GM21423 (cell line): ENCODE results near the gene OSBPL10.

Experiments
- ATAC-seq: cut with Tn5 transposase; IDR thresholded peaks from one replicate; pipeline ENCODE4 v1.9.1; 2021; ENCODE audit warnings: mild to moderate bottlenecking, moderate library complexity; ENCODE audit not compliant: unreplicated experiment

Gene OSBPL10

DNA sequence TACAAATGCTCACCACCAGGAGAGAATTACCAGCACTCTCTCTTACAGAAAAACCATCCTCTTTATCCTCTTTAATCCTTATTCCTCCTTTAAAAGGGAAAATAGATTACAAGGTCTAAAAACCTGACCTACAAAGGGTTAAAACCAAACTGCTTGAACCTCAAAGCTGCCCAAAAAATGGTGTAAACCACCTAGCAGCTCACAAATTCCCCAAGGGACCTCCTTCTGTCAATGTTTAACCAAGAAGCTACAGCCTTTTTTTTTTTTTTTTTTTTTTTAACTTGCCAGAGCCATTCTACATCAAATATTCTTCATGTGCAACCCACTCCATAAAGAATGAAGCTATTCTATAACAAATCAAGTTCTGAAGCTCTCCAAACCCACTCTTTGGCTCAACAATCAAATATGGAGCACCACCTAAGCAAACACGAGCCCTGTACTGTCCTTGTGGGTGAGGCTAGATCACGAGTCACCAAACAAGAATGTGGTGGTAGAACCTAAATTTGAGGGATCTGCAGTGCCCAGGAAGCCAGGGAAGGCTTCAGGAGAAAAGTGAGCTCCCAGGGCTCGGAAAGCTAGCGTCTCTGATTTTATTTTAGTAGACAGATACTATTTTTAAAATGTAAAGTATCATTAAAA, 20.1 kb downstream of the OSBPL10 start:
- ATAC-seq, result no peak

DNA sequence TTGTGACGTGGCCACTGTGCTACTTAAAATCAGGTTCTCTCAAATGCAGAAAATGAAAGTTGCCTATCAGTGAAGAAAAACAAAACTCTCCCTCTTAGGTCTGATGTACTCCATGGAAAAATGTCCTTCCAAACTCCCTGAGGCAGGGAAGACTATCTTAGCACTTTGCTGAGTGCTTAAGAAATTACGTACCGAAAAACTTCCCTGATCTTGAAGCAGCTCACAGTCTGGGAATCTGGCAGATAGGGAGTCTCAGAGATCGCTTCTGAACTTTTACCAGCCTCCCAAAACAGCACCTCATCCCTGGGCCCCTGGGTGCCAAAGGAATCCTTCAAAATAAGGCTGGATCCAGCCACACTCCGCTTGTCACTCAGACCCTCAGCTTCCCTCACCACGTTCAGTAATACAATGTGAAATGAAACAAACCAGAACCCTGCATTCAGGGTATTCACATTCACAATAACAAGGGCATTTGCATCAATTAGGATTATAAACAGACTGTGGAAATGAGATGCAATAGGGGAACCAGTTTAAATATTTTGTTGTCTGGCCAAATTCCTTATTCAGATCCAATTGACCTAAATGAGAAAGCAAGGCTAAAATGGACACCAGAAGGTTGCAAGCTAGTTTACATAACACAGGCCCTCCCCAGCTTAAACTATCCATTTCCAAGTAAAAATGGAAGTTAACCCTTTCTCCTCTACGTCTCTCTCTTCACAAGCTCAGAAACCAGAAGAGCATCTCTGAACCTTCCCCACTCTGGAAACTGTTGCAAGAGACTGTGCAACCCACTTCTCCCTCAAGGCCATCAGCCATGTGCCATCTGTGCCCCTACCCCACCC, 20.9 kb downstream of the OSBPL10 start:
- ATAC-seq, result no peak

DNA sequence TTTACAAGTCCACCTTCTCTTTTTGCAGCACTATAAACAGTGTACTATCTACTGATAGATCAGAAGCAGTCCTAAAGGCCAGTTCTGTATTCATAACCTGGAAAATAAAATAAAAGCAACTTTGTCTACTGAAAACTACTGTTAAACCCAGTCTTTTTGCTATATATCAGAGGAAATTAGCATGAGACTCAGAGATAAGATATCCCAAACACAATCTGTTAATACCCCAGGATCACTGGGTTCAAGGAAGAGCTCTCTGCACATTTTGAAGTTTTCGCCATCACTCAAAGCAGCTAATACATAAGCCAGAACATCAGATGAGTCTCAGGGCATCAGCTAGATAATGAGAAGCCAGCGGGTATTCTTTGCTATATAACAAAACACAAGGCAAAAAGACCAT, 21.8 kb downstream of the OSBPL10 start:
- no peak for ATAC-seq

DNA sequence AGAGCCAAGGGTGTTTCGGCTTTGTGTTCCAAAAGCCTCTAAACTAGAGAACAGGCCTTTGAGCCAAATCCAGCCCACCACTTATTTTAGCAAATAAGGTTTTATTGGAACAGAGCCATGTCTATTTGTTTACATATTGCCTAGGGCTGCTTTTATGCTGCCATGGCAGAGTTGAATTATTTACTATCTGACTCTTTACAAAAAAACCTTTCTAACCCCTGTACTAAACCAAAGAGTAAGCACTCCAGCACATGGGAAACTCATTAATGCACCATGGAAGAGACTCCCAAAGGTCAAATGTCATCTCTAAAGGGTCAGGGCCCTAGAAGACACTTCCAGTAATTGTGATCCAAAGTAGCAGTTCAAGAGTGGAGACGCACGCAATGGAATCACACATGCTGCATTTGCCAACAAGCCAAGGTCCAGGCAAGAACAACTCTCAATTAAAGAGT, 22.3 kb downstream of the OSBPL10 start:
- no peak for ATAC-seq

DNA sequence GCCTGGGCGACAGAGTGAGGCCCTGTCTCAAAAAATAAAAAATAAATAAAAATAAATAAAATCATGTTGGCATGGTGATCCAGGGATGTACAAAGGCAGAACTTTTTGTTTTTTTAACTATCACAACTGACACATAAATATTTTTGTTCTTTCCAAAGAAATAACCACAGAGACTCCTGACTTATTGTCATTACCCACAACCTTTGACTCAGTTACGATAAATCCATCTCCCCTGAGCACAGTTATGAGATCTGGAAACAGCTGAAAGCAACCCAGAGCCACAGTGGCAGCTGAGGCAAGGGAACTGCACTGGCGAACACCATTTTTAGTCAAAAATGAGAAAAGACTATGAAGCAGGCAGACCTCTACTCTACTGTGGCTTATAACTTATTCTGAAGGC, 24.0 kb downstream of the OSBPL10 start:
- ATAC-seq, result no peak

DNA sequence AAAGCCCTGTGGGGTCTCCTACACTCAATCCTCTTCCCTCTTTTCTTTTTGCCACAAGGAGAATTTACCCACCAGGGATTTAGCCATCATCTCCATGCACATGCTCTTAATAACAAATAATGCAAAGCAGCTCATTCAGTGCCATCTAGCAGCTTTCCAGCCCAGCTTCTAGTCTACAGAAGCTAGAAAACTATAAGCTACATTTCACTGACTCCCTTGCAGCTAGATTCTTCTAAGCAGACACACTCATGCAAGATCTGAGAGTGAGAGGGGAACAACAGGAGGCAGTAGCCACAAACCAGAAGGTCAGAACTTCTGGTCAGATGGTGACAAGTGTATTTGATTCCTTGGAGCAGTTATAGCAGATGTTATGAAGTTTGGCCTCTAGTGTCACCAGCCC, 25.5 kb downstream of the OSBPL10 start:
- no peak for ATAC-seq

DNA sequence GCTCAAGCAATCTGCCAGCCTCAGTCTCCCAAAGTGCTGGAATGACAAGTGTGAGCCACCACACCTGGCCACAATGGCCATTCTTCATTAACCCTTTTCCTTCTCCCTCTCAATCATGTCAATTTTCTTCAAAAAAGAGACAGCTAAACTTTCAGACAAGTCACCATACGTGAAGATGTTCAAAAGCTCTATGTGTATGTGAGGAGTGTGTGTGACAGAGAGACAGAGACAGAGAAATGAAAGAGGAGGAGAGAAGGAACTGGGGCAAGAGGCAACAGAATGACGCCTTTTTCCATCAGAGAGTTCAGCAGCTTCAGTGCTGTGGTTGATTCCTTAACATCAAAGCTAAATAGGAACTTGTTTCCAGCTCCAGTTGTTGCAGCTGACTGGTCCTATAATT, 27.4 kb downstream of the OSBPL10 start:
- ATAC-seq, result no peak

DNA sequence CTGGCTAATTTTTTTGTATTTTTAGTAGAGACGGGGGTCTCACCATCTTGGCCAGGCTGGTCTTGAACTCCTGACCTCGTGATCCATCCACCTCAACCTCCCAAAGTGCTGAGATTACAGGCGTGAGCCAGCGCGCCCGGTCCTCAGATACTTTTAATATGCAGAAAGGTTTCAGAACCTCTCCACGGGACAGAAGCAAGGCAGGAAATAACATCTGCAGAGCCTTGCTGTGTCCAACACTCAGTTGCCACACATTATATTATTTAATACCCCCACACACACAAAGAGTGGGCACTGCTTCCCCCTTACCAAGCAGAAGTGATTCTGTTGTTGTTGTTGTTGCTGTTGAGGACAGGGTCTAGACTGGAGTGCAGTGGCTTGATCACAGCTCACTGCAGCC, 28.0 kb downstream of the OSBPL10 start:
- no peak for ATAC-seq

DNA sequence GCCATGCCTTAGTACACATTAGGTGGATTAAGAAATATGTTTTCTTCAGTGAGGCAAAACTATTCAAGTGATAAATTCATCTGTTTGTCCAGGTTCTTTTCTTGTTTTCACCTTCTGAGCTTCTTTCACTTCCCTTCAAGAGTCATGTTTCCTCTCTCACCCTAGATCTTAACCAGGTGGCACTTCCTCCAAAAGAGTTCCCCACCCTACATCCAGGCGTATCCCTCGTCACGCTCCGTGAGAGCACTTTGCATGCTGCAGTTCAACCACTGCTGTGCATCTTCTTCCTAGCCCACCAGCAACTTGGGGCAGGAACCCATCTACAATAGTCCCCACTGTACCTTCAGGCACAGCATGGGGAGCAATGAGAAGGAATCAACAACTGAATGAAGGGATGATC, 28.9 kb downstream of the OSBPL10 start:
- peak; percentile 94 for ATAC-seq

DNA sequence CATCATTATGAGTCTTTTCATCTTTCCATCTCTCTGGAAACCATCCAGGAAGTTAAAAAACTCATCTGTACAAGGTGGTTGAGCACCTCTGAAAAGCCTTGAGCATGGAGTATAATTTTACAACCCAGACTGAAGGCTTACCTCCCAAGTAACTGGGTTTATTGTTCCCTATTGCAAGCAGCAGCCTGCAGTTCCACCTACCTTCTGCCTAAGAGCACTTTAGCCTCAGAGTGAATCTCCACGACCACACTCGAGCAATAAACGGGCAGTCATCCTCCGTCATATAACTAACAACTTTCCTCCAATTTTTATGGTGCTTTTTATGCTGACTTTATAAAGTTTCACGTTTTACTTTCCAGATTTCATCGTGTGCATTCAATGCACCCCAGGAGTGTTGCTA, 32.8 kb downstream of the OSBPL10 start:
- no peak for ATAC-seq

DNA sequence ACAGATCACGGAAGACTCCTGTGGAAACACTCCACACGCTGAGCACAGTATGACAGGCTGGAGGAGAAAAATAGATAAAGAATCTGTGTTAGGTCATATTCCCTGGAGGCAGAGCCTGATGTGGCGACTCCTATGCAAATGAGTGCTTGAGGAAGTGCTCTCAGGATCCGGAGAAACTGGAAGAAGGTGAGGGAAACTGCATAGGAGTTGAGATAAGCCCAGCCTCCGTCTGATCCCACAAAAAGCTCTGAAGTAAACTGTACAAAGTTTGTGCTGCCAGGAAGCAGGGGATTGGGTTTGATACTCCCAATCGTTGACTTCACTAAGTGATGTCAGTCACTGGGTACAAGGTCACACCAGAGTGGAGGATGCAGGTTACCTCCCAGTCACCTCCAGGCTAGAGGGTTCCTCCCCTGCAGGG, 33.4 kb downstream of the OSBPL10 start:
- ATAC-seq, result no peak

DNA sequence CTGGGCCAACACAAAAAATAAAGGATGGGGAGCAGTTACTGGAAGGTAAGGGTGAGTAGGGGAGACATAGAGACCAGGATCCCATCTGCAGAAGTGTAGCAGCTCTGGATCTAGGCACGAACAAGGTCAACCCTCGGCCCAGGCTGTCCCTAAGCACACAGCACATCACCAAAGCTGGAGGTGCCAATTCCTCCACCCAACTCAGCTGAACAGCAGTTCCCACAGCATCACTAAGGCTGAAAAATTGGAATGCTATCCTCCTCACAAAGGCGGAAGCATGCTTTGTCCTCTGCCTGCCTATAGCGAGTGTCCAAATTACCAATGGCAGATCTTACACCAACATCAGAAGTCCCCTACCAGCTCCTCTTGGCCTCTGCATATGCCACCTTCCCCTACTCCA, 33.9 kb downstream of the OSBPL10 start:
- ATAC-seq, result no peak

DNA sequence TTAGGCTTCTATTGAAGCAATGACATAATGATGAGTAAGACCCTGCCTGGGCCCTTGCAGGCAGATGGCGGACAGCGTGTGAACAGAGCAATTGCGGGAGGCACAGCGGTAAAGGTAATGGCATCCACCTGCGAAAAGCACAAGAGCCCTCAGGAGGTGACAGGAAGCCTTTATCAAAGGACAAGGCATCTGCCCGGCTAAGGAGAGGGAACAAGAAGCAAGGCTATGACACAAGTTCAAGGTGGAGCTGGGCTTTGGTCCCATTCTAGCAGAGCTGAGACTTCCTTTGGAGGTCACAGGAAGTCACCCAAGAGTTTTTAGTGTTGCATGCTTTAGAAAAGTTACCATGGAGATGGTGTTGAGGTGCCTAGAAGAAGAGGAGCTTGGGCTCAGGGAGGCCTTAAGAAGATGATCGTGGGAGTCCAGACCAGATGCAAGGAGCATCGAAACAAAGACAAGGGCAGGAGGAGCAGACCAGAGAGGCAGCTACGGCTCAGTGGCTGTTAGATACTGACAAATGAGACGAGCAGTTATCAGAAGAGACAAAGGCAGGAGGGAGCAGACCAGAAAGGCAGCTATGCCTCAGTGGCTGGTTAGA, 34.5 kb downstream of the OSBPL10 start:
- ATAC-seq, result no peak

DNA sequence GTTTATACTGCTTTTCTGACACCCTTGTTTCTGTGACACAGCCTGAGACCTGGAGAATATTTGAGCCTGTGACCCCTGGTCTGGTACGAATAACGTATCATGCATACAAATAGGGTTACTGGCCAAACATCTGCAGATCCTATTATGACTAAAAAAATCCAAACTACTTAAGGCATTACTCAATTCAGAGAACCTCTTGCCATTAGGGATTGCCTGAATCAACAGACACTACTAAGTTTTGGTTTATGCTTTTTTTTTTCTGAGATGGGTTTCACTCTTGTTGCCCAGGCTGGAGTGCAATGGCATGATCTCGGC, 35.4 kb downstream of the OSBPL10 start:
- ATAC-seq, result no peak

DNA sequence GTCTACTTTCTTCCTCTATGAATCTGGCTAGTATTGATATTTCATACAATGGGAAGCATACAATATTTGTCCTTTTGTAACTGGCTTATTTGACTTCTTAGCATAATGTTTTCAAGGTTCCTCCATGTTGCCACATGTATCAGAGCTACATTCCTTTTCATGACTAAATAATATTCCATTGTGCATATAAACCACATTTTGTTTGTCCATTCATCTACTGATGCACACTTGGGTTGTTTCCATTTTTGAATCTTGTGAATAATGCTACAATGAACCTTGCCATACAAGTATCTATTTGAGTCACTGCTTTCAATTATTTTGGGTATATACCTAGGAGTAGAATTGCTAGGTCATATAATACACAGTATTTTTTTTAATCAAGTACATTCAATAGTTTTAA, 38.0 kb downstream of the OSBPL10 start:
- ATAC-seq, result no peak

DNA sequence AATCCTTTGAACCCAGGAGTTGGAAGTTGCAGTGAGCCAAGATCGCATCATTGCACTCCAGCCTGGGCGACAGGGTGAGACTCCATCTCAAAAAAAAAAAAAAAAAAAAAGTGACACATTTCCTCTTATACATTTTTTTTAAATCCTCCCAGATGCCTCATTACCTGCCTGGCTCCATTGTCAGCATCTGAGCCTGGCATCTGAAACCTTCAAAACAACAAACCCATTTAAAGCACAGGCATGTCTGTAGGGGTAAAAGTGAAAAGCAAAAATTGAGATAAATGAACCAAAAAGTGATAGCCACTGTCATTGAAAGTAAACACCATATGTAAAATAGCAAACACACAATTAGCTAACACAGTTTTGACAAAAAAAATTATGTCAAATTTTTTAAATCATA, 38.6 kb downstream of the OSBPL10 start:
- no peak for ATAC-seq

DNA sequence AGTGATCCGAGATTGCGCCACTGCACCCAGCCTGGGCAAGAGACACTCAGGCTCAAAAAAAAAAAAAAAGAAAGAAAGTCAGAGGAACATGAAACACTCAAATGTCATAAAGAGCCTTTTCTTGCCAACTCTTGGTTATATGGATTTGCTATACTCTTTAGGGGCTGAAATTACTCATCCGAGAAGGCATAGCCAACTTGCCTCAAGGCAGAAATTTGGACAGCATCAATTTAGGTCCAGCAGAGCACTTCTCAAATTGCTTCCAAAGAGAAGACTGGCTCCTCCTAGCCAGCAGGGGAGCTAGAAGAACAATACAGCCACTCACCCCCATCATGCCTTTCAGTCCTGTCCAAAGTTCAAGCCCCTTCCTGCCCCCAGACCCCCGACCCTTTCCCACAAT, 43.8 kb downstream of the OSBPL10 start:
- ATAC-seq, result no peak

DNA sequence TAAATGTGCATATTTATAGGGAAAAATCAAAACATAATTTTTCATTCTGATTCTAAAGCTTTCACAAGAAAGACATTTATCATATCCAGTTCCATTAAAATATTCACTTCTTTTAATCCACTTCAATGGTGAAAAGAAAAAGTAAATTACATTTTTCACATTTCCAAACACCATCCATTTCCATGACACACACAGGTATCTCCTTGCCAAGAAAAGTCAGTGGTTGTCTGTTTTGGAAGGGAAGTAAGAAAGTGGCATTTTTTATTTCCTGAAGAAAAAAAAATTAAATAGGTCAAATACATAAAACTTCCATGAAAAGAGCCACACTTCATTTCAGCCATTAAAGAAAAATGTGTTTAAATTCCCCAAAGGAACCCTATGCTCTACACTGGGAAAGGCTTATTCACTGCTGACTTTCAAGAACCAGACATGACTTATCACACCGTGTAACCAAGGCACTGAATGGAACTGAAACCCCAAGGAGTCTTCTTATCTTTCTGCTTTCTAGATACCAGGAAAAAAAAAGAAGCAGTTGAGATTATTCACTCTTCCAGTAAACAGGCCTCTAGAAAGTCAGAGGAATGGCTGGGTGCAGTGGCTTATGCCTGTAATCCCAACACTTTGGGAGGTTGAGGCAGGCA, 44.5 kb downstream of the OSBPL10 start:
- ATAC-seq, result no peak

DNA sequence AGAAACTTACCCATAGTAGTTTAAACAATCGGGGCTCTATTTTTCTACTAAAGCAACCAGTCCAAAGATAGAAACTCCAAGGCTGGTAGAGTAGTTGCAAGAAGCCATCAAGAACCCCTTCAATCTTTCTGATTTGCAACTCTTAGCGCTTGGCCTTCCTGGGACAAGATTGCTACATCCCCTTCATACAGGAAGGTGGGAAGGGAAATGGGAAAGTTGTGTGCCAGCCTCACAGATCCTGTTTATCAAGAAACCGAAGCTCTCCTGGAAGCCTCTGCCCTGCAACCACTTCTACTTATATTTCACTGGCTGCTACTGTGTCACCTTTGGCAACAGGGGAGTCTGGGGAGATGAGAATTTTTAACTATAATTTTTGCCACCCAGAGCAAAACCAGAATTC, 46.2 kb downstream of the OSBPL10 start:
- ATAC-seq, result no peak

DNA sequence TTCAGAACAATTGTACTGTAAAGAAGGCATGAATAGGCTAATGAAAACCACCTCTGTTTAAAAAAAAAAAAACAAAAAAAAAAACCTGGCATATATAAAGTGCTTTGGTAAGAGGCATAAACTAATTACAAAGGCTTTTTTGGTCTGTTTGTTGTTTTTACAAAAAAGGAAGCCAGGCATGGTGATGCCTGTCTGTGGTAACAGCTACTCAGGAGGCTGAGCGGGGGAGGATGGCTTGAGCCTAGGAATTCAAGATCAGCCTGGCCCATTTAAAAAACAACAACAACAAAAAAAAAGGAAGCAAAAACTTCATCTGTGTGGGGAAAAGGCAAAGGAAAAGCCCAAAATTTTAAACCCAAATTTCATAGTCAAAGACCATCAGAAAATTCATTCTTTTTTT, 47.0 kb downstream of the OSBPL10 start:
- ATAC-seq, result no peak

DNA sequence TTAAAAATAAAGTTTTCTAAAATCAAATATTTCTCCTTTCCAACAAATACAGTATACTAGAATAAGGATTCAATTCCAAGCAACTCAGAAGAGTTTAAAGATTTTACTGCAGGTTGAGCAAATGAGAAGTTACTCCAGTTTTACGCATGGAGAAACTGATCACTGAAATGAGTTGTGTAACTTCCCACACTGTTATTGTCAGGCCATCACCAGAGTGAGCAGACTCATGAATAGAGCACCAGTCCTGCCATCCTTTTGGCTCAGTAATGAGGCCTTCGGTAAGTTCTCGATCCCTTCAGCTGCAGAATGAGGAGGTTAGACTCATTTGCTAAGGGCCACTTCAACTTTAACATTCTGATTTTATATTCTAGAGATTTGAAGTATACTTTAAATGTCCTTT, 48.1 kb downstream of the OSBPL10 start:
- ATAC-seq, result no peak
